ENCODE results near the gene AUTS2.
A peak's percentile ranks its signal among the peaks of the same experiment; 100 is the strongest.

AUTS2 gene

DNA sequence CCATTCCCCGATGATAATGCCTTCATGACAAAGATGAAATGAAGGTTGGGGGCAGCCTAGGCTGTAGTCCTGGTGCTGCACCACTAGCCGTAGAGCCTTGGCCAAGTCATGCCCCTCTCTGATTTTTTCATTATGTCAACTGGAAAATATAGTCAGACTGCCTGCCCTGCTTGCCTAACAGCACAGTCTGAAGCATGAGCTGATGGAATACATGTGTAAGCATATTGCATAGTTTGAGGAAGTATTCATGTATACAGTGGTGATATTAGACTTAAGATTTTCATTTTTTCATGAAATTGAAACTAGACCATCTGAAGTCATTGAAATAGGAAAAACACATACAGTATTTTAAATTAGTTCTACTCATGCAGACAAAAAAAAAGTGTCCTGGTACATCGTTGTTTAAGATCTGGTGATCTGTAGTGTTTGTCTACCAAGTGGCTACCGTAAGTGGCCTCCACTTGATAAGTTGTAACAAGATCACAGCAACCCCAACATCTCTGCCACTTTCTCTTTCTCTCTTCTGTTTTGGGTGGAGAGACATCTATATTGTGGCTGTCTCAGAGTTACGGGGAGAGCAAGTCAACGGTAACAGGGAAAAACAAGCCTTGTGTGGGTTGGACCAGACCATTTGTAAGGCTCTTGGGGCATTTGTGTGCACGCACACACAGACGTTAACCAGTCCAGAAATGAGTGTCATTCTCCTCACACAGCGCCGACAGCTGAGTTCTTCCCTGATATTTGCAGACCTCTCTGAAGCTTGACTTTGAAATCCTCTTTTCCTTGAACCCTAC, 817.1 kb downstream of the AUTS2 start:
- H3K4me3 ChIP-seq (ENCODE audit: low read depth, low read length) = peak overlapping the region; percentile 10

GRCh38 chr7:70416347-70416985, 818.2 kb downstream of the AUTS2 start:
- no peak overlapping the region for H3K4me3 ChIP-seq (ENCODE audit: low read depth, low read length)
- TF ChIP-seq, protein P1, sequence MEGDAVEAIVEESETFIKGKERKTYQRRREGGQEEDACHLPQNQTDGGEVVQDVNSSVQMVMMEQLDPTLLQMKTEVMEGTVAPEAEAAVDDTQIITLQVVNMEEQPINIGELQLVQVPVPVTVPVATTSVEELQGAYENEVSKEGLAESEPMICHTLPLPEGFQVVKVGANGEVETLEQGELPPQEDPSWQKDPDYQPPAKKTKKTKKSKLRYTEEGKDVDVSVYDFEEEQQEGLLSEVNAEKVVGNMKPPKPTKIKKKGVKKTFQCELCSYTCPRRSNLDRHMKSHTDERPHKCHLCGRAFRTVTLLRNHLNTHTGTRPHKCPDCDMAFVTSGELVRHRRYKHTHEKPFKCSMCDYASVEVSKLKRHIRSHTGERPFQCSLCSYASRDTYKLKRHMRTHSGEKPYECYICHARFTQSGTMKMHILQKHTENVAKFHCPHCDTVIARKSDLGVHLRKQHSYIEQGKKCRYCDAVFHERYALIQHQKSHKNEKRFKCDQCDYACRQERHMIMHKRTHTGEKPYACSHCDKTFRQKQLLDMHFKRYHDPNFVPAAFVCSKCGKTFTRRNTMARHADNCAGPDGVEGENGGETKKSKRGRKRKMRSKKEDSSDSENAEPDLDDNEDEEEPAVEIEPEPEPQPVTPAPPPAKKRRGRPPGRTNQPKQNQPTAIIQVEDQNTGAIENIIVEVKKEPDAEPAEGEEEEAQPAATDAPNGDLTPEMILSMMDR (IDR thresholded peaks at IDR 0.05; ENCODE audit: low read depth, low read length, missing control alignments) = no peak
- no peak for DNase-seq (ENCODE audit: low read depth)

More for the DNA sequence above, 817.1 kb downstream of the AUTS2 start:
- TF ChIP-seq, protein P1 (IDR thresholded peaks at IDR 0.05; ENCODE audit: low read depth, low read length, missing control alignments) = no peak
- DNase-seq (ENCODE audit: low read depth) = no peak

DNA sequence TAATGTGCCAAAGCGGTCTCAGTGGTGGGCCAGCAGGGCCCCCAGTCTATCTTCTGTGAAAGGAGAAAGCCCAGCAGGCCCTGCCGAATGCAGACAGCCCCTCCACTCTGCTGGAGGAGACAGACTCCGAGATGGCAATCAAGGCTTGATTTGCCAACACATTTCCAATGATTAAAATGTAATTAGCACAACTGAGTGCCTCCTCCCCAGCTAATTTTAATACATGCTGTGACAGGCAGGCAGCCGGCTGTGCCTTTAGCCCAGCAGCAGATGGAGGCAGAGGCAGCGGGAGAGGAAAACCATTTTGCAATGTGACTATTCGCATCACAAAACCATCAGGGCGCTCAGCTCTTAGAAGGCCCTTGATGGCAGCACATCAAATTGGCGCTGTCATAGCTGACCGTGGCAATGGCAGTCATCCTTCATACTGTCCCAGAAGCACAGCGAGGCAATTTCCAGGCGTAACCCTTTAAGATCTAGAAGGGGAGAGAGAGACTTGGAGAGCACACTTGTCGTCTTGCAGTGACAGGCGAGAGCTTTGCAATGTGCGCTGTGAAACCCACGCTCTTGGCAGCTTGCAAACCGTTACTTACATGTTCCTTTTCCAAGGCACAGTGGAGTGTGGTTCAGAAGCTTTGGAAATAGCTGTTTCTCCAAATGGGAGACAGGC, 818.8 kb downstream of the AUTS2 start:
- H3K4me3 ChIP-seq (ENCODE audit: low read depth, low read length) = no peak overlapping the region

DNA sequence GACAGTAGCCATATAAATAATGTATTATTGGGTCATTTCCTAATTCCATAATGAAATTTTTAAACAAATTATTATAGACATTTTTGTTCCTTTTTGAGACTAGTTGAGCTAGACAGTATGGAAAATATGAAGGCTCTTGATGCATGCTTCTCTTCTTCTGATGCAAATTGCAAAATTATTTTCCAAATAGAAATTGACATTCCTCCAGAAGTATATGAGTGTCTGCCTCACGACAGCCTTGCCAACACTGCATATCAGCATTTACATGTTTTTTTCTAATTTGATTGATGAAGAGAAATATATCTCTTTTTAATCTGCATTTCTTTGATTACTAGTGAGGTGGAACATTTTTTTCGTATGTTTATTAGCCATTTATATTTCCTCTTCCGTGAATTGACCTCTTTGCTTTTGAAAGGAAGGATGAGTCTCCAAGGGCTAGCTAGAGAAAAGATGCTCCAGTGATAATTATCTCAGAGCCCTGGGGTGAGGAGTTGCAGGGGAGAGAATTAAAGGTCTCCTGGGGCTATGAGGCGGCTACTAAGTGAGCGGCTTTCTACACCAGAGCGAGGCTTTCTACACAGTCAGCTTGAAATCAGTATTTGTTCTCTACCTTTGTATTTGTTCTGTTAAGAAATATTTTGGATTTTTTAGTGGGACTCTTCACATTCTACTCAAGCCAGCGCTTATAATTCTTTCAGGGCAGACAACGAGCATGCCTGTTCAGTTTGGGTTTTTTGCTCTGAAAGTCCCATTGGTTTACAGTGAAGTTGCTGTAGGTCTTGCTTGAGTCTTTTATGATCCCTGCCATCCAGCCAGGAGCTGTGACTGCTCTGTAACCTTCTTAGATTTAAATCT, 821.5 kb downstream of the AUTS2 start:
- TF ChIP-seq, protein P1 (IDR thresholded peaks at IDR 0.05; ENCODE audit: low read depth, low read length, missing control alignments) = no peak
- H3K4me3 ChIP-seq (ENCODE audit: low read depth, low read length) = no peak overlapping the region
- no peak for DNase-seq (ENCODE audit: low read depth)

More for the DNA sequence above, 818.8 kb downstream of the AUTS2 start:
- no peak for DNase-seq (ENCODE audit: low read depth)
- TF ChIP-seq, protein P1 (IDR thresholded peaks at IDR 0.05; ENCODE audit: low read depth, low read length, missing control alignments) = no peak

GRCh38 chr7:70420381-70420662, 822.0 kb downstream of the AUTS2 start:
- no peak for DNase-seq (ENCODE audit: low read depth)
- TF ChIP-seq, protein P1 (IDR thresholded peaks at IDR 0.05; ENCODE audit: low read depth, low read length, missing control alignments) = no peak
- no peak overlapping the region for H3K4me3 ChIP-seq (ENCODE audit: low read depth, low read length)

- TF ChIP-seq, protein P1 (IDR thresholded peaks at IDR 0.05; ENCODE audit: low read depth, low read length, missing control alignments) = no peak
These were observed 823.0 kb downstream of the AUTS2 start for GRCh38 chr7:70421319-70421718.

More at GRCh38 chr7:70421319-70421718, 823.0 kb downstream of the AUTS2 start:
- no peak overlapping the region for H3K4me3 ChIP-seq (ENCODE audit: low read depth, low read length)
- no peak for DNase-seq (ENCODE audit: low read depth)

Measured in GM12864 (cell line).